Fibroblast of villous mesenchyme (primary cell): Measurements from ENCODE around the gene CDH4. TPM values are rescaled to one million over a fixed set of nuclear protein-coding genes. Genes with fewer than 3 reads are reported as not detected.

Experiments used
- DNase-seq: peaks from one replicate; pipeline ENCODE4 v3.0.0-alpha.2; 2010; ENCODE audit warnings: low read depth
- H3K4me3 ChIP-seq: 2 replicates; pipeline ENCODE4 v1.5.1; 2011; ENCODE audit warnings: low read depth, mild to moderate bottlenecking, low read length
- CTCF ChIP-seq: IDR thresholded peaks from 2 replicates; pipeline ENCODE4 v1.5.1; 2012; ENCODE audit warnings: low read depth, mild to moderate bottlenecking, low read length; ENCODE audit not compliant: insufficient read depth
- total RNA-seq: library from RNA; depleted of rRNA; stranded (reverse); fragments of >200 nt; gene quantifications from 2 replicates; pipeline ENCODE4 v1.2.3, GENCODE V29; 2012

CDH4 gene
- total RNA-seq, 1 donor, result 1.7 TPM

- H3K4me3 ChIP-seq, result no peak overlapping the region
- no peak for DNase-seq
- TF ChIP-seq CTCF, result no peak
Measured at GRCh38 chr20:61546641-61547040, 294.6 kb downstream of the CDH4 start.

- no peak for TF ChIP-seq CTCF
- H3K4me3 ChIP-seq, result no peak overlapping the region
- no peak for DNase-seq
Measured at GRCh38 chr20:61548069-61548468, 296.0 kb downstream of the CDH4 start.

GRCh38 chr20:61549865-61550264 lies 297.8 kb downstream of the CDH4 start:
- DNase-seq, result no peak
- TF ChIP-seq CTCF, result no peak
- no peak overlapping the region for H3K4me3 ChIP-seq

- H3K4me3 ChIP-seq, result no peak overlapping the region
- no peak for DNase-seq
- no peak for TF ChIP-seq CTCF
Measured at GRCh38 chr20:61551401-61551800, 299.3 kb downstream of the CDH4 start.

GRCh38 chr20:61554617-61555016 lies 302.6 kb downstream of the CDH4 start:
- no peak for TF ChIP-seq CTCF
- DNase-seq, result no peak
- H3K4me3 ChIP-seq, result no peak overlapping the region

- H3K4me3 ChIP-seq, result no peak overlapping the region
- TF ChIP-seq CTCF, result no peak
- no peak for DNase-seq
Measured at GRCh38 chr20:61555566-61555965, 303.5 kb downstream of the CDH4 start.

GRCh38 chr20:61556111-61556510 lies 304.1 kb downstream of the CDH4 start:
- peak; percentile 47 for DNase-seq
- H3K4me3 ChIP-seq, result no peak overlapping the region
- no peak for TF ChIP-seq CTCF
